ENCODE results near the gene SVEP1. TPM values are rescaled to one million over a fixed set of nuclear protein-coding genes. Genes with fewer than 3 reads are reported as not detected.

SVEP1 gene
- total and polyA plus RNA-seq, 4 donors: 3.3 to 38.9 (median 19.6) TPM

DNA sequence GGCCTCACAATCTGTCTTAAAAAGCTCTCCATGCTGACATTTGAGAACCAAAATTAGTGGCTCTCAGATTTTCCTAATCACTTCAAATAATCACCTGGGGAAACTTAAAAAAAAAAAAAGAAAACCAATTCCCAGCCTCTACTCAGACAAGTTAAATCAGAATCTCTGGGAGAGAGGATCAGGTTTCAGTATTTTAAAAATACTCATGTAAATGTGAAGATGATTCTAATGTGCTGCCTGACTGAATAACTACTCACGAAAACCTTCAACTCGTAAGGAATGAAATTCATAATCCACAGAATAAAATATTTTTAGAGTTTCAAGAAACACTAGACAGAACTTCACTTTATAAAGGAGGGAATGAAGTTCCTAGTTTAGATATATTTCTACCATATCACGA, 114.4 kb downstream of the SVEP1 start:
- TF ChIP-seq, protein P1, sequence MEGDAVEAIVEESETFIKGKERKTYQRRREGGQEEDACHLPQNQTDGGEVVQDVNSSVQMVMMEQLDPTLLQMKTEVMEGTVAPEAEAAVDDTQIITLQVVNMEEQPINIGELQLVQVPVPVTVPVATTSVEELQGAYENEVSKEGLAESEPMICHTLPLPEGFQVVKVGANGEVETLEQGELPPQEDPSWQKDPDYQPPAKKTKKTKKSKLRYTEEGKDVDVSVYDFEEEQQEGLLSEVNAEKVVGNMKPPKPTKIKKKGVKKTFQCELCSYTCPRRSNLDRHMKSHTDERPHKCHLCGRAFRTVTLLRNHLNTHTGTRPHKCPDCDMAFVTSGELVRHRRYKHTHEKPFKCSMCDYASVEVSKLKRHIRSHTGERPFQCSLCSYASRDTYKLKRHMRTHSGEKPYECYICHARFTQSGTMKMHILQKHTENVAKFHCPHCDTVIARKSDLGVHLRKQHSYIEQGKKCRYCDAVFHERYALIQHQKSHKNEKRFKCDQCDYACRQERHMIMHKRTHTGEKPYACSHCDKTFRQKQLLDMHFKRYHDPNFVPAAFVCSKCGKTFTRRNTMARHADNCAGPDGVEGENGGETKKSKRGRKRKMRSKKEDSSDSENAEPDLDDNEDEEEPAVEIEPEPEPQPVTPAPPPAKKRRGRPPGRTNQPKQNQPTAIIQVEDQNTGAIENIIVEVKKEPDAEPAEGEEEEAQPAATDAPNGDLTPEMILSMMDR (IDR thresholded peaks at IDR 0.05; ENCODE audit: control extremely low read depth, extremely low read depth): no peak
- peaks cover 0 to 10% (median 4%) of the 10 kb centered on the region in 4 donors for H3K36me3 ChIP-seq (ENCODE audit: control insufficient read depth in 4 of 4, insufficient read depth in 4 of 4, low read length in 4 of 4)
- H3K27ac ChIP-seq (ENCODE audit: low read depth in 1 of 2, low read length in 1 of 2): no peak overlapping the region
- H3K27me3 ChIP-seq (ENCODE audit: control insufficient read depth in 3 of 3, insufficient read depth in 3 of 3, low read length in 2 of 3): no peaks in the 10 kb centered on the region
- ATAC-seq (ENCODE audit: insufficient read depth, low FRiP score) (no peak), DNase-seq (no peak)
- 75 to 94% methylated on average over 3 of the region's 3 CpGs for WGBS, 2 donors
- no peaks in the 10 kb centered on the region for H3K9me3 ChIP-seq (ENCODE audit: control insufficient read depth in 4 of 4, insufficient read depth in 3 of 4, low read length in 3 of 4)
- no peak overlapping the region for H3K4me3 ChIP-seq
- H3K9ac ChIP-seq (ENCODE audit: insufficient read depth in 1 of 2, low read length in 2 of 2): no peak overlapping the region
- no peaks in the 10 kb centered on the region for H3K4me1 ChIP-seq (ENCODE audit: control insufficient read depth in 5 of 5, insufficient read depth in 5 of 5, low read length in 5 of 5)

DNA sequence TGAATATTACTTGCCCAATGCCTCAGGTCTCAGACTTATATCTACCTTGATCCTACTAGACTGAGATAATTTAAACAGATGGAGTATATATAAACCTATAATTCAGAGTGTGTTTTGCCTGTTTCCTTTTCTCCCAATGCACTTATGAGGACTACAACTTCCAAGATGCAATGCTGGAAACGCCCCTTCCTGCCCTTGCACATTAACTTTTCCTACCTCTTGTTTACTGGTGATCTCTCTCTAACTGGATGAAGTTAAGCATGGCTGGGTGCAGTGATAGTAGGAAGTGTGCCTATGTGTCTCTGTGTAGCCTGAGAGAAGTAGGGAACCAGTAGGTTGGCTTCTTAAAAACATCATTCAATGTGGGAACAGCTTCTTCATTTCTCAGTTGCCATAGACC, 115.2 kb downstream of the SVEP1 start:
- 83 to 92% methylated on average over 1 of the region's 1 CpG for WGBS, 2 donors
- Histone ChIP-seq H3K4me3 (no peak overlapping the region), H3K36me3 (ENCODE audit: control insufficient read depth in 4 of 4, insufficient read depth in 4 of 4, low read length in 4 of 4) (peaks cover 0 to 7% (median 2%) of the 10 kb centered on the region in 4 donors), H3K27ac (ENCODE audit: low read depth in 1 of 2, low read length in 1 of 2) (no peak overlapping the region), H3K9me3 (ENCODE audit: control insufficient read depth in 4 of 4, insufficient read depth in 3 of 4, low read length in 3 of 4) (no peaks in the 10 kb centered on the region), H3K4me1 (ENCODE audit: control insufficient read depth in 5 of 5, insufficient read depth in 5 of 5, low read length in 5 of 5) (no peaks in the 10 kb centered on the region), H3K27me3 (ENCODE audit: control insufficient read depth in 3 of 3, insufficient read depth in 3 of 3, low read length in 2 of 3) (no peaks in the 10 kb centered on the region), H3K9ac (ENCODE audit: insufficient read depth in 1 of 2, low read length in 2 of 2) (no peak overlapping the region)
- TF ChIP-seq, protein P1 (IDR thresholded peaks at IDR 0.05; ENCODE audit: control extremely low read depth, extremely low read depth): no peak
- ATAC-seq (ENCODE audit: insufficient read depth, low FRiP score): no peak
- no peak for DNase-seq

DNA sequence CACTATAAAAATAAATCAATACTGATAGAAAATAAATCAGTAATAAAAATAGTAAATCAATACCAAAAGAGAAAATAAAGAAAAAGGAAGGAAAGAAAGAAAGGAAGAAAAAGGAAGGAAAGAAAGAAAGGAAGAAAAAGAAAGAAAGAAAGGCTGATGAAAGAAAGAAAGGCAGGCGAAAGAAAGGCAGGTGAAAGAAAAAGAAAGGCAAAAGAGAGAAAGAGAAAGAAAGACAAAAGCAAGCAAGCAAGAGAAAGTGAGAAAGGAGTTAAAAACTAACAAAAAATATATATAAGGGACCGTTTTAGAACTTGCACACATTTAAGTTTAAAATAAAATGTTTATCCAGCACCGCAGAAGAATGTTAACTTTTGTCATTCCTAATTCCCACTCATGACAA, 116.0 kb downstream of the SVEP1 start:
- no peaks in the 10 kb centered on the region for H3K27me3 ChIP-seq (ENCODE audit: control insufficient read depth in 3 of 3, insufficient read depth in 3 of 3, low read length in 2 of 3)
- 61 to 66% methylated on average over 3 of the region's 3 CpGs for WGBS, 2 donors
- no peaks in the 10 kb centered on the region for H3K9me3 ChIP-seq (ENCODE audit: control insufficient read depth in 4 of 4, insufficient read depth in 3 of 4, low read length in 3 of 4)
- H3K4me3 ChIP-seq: no peak overlapping the region
- H3K27ac ChIP-seq (ENCODE audit: low read depth in 1 of 2, low read length in 1 of 2): no peak overlapping the region
- no peak for DNase-seq
- TF ChIP-seq, protein P1 (IDR thresholded peaks at IDR 0.05; ENCODE audit: control extremely low read depth, extremely low read depth): no peak
- H3K4me1 ChIP-seq (ENCODE audit: control insufficient read depth in 5 of 5, insufficient read depth in 5 of 5, low read length in 5 of 5): no peaks in the 10 kb centered on the region
- ATAC-seq (ENCODE audit: insufficient read depth, low FRiP score): no peak
- no peak overlapping the region for H3K9ac ChIP-seq (ENCODE audit: insufficient read depth in 1 of 2, low read length in 2 of 2)
- peaks cover 0 to 7% (median 2%) of the 10 kb centered on the region in 4 donors for H3K36me3 ChIP-seq (ENCODE audit: control insufficient read depth in 4 of 4, insufficient read depth in 4 of 4, low read length in 4 of 4)

DNA sequence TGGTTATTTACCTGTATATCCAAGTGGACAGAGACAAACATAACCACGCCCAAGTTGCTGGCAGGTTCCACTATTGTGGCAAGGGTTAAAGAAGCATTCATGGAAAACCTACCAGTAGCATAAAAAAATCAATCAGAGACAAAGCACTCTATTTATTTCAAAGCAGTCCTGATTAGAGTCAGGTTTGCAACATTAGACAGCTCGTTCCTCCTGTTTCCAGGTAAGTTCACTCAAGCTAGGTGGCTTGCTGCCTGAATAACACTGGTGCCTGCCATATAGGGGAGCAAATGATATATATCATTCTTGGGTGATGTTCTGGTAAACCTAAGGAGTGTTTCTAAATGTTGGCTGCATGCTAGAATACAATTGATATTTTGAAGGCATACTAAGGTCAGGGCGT, 122.3 kb downstream of the SVEP1 start:
- H3K27ac ChIP-seq (ENCODE audit: low read depth in 1 of 2, low read length in 1 of 2): no peak overlapping the region
- H3K9ac ChIP-seq (ENCODE audit: insufficient read depth in 1 of 2, low read length in 2 of 2): no peak overlapping the region
- no peak for ATAC-seq (ENCODE audit: insufficient read depth, low FRiP score)
- no peaks in the 10 kb centered on the region for H3K9me3 ChIP-seq (ENCODE audit: control insufficient read depth in 4 of 4, insufficient read depth in 3 of 4, low read length in 3 of 4)
- H3K4me3 ChIP-seq: no peak overlapping the region
- H3K4me1 ChIP-seq (ENCODE audit: control insufficient read depth in 5 of 5, insufficient read depth in 5 of 5, low read length in 5 of 5): peaks cover 0 to 14% (median 0%) of the 10 kb centered on the region in 5 donors
- 86% methylated on average over 3 of the region's 3 CpGs for WGBS, 2 donors
- no peaks in the 10 kb centered on the region for H3K27me3 ChIP-seq (ENCODE audit: control insufficient read depth in 3 of 3, insufficient read depth in 3 of 3, low read length in 2 of 3)
- no peak for DNase-seq
- TF ChIP-seq, protein P1 (IDR thresholded peaks at IDR 0.05; ENCODE audit: control extremely low read depth, extremely low read depth): no peak
- peaks cover 0 to 8% (median 4%) of the 10 kb centered on the region in 4 donors for H3K36me3 ChIP-seq (ENCODE audit: control insufficient read depth in 4 of 4, insufficient read depth in 4 of 4, low read length in 4 of 4)

Data from lung (tissue), 12 donors.